Skeletal muscle tissue (tissue), 4 donors: ENCODE data around the gene RPGRIP1L. TPM values are rescaled to one million over a fixed set of nuclear protein-coding genes. Genes with fewer than 3 reads are reported as not detected.

ENCODE experiments used
- H3K27ac ChIP-seq: one replicate; pipeline ENCODE4 v1.7.0; 2013; ENCODE audit warnings: mild to moderate bottlenecking, low read depth, low read length, inconsistent platforms
- H3K27me3 ChIP-seq, 3 donors: one replicate each; pipeline ENCODE4 v1.7.0; 2013; ENCODE audit warnings: low read length in 3 of 3; ENCODE audit not compliant: control insufficient read depth in 3 of 3, insufficient read depth in 3 of 3
- H3K36me3 ChIP-seq, 3 donors: one replicate each; pipeline ENCODE4 v1.7.0; 2013; ENCODE audit warnings: low read length in 3 of 3; ENCODE audit not compliant: control insufficient read depth in 3 of 3, insufficient read depth in 3 of 3
- H3K4me1 ChIP-seq, 3 donors: one replicate each; pipeline ENCODE4 v1.7.0; 2013; ENCODE audit warnings: low read length in 3 of 3, mild to moderate bottlenecking in 3 of 3; ENCODE audit not compliant: control insufficient read depth in 3 of 3, insufficient read depth in 3 of 3
- H3K4me3 ChIP-seq, 3 donors: one replicate each; pipeline ENCODE4 v1.7.0; 2013; ENCODE audit warnings: low read length in 3 of 3
- H3K9ac ChIP-seq, 3 donors: one replicate each; pipeline ENCODE4 v1.7.0; 2013; ENCODE audit warnings: low read length in 3 of 3, mild to moderate bottlenecking in 3 of 3, moderate library complexity in 2 of 3, low read depth in 1 of 3
- H3K9me3 ChIP-seq, 3 donors: one replicate each; pipeline ENCODE4 v1.7.0; 2013; ENCODE audit warnings: low read length in 3 of 3; ENCODE audit not compliant: control insufficient read depth in 3 of 3
- total RNA-seq: library from RNA; depleted of rRNA; stranded (reverse); fragments of >200 nt; gene quantifications from one replicate; pipeline ENCODE4 v1.2.3, GENCODE V29; 2014
- donor health status: Osteomylitis.

Gene RPGRIP1L
- total RNA-seq, 1 donor from 2014 or later = 13.6 TPM

DNA sequence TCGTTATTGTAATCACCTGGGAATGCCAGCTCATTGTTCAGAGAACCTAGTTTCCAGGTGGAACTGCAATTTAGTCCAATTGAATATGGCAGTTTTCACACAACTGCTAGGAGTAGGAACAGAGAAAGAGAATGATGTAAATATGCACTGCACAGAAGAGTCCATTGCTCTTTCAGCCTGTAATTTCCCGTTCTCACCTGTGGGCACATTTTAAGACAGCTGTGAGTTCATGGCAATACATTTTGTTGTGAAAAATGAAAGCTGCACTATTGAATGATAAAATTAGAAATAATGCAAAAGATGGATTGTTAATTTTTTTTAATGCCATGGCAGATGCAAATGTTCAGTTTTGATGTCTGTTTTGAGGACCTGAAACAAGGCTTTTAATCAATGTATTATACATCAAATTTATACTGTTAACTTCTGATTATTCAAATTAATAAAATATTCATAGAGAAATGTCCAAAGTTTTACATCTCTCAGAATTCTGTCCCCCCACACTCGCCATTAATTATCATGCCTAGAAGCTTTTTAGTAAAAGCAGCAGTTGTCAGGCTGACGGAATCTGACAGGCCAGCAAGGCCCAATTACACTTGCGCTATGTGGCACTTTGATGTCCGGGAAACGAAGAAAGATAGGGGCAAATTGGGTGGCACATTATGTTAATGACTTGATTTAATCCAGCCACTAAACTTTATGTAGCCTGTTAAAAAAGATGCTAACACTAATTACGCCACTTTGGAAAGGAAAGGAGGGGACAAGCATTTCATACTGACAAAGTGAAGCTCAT lies 72.2 kb downstream of the RPGRIP1L start:
- H3K4me3 ChIP-seq = no peak overlapping the region
- H3K4me1 ChIP-seq = no peaks in the 10 kb centered on the region
- no peaks in the 10 kb centered on the region for H3K27me3 ChIP-seq
- no peak overlapping the region for H3K9ac ChIP-seq
- H3K9me3 ChIP-seq = no peaks in the 10 kb centered on the region
- H3K36me3 ChIP-seq = no peaks in the 10 kb centered on the region
- no peak overlapping the region for H3K27ac ChIP-seq

GRCh38 chr16:53629607-53630312 lies 73.9 kb downstream of the RPGRIP1L start:
- H3K9me3 ChIP-seq = no peaks in the 10 kb centered on the region
- no peak overlapping the region for H3K27ac ChIP-seq
- H3K27me3 ChIP-seq = no peaks in the 10 kb centered on the region
- H3K4me3 ChIP-seq = no peak overlapping the region
- no peak overlapping the region for H3K9ac ChIP-seq
- H3K4me1 ChIP-seq = no peaks in the 10 kb centered on the region
- no peaks in the 10 kb centered on the region for H3K36me3 ChIP-seq

DNA sequence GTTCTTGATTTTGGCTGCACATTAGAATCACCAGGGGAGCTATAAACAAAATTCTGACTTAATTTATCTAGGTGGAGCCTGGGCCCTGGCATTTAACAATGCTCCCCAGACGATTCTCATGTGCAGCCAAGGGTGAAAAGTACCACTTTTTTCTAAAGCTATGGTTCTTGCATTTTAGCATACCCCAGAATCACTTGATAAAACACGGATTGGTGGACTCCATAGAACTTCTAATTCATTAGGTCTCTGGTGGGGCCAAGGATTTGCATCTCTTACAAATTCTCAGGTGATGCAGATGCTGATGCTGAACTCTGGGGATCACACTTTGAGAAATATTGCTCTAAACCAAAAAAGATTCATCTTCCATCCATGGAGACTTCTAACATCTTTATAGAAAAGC lies 74.5 kb downstream of the RPGRIP1L start:
- H3K9ac ChIP-seq = no peak overlapping the region
- no peaks in the 10 kb centered on the region for H3K27me3 ChIP-seq
- H3K9me3 ChIP-seq = no peaks in the 10 kb centered on the region
- H3K4me1 ChIP-seq = no peaks in the 10 kb centered on the region
- no peak overlapping the region for H3K27ac ChIP-seq
- H3K36me3 ChIP-seq = no peaks in the 10 kb centered on the region
- H3K4me3 ChIP-seq = no peak overlapping the region

GRCh38 chr16:53626811-53627210 lies 76.8 kb downstream of the RPGRIP1L start:
- H3K9ac ChIP-seq = no peak overlapping the region
- no peaks in the 10 kb centered on the region for H3K36me3 ChIP-seq
- H3K4me1 ChIP-seq = no peaks in the 10 kb centered on the region
- no peak overlapping the region for H3K27ac ChIP-seq
- H3K9me3 ChIP-seq = no peaks in the 10 kb centered on the region
- no peaks in the 10 kb centered on the region for H3K27me3 ChIP-seq
- H3K4me3 ChIP-seq = no peak overlapping the region

- no peaks in the 10 kb centered on the region for H3K4me1 ChIP-seq
- no peak overlapping the region for H3K9ac ChIP-seq
- H3K36me3 ChIP-seq = no peaks in the 10 kb centered on the region
- no peaks in the 10 kb centered on the region for H3K9me3 ChIP-seq
- no peaks in the 10 kb centered on the region for H3K27me3 ChIP-seq
- H3K27ac ChIP-seq = no peak overlapping the region
- H3K4me3 ChIP-seq = no peak overlapping the region
Measured at GRCh38 chr16:53626161-53626560, 77.5 kb downstream of the RPGRIP1L start.

- Histone ChIP-seq H3K27me3 (no peaks in the 10 kb centered on the region), H3K4me1 (no peaks in the 10 kb centered on the region), H3K9ac (no peak overlapping the region), H3K27ac (no peak overlapping the region), H3K9me3 (no peaks in the 10 kb centered on the region), H3K4me3 (no peak overlapping the region), H3K36me3 (no peaks in the 10 kb centered on the region)
Measured at GRCh38 chr16:53625221-53625620, 78.4 kb downstream of the RPGRIP1L start.

DNA sequence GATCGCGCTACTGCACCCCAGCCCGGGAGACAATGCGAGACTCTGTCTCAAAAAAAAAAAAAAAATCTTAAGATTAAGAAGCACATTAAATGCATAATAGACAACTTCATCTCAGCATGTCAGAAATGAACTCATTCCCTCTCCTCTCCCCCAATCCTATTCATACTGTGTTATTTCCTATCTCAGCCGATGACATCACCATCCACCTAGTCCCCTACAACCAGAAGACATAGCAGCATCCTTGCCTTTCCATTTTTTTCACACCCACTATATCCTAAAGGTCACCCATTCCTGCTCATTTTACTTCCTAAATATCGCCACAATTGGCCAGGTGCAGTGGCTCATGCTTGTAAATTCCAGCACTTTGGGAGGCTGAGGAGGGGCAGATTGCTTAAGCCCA lies 81.3 kb downstream of the RPGRIP1L start:
- Histone ChIP-seq H3K9me3 (no peaks in the 10 kb centered on the region), H3K27me3 (no peaks in the 10 kb centered on the region), H3K27ac (no peak overlapping the region), H3K36me3 (no peaks in the 10 kb centered on the region), H3K4me3 (no peak overlapping the region), H3K4me1 (no peaks in the 10 kb centered on the region), H3K9ac (no peak overlapping the region)

GRCh38 chr16:53620476-53620875 lies 83.2 kb downstream of the RPGRIP1L start:
- Histone ChIP-seq H3K9me3 (no peaks in the 10 kb centered on the region), H3K27ac (no peak overlapping the region), H3K27me3 (no peaks in the 10 kb centered on the region), H3K36me3 (no peaks in the 10 kb centered on the region), H3K4me1 (no peaks in the 10 kb centered on the region), H3K4me3 (no peak overlapping the region), H3K9ac (no peak overlapping the region)

DNA sequence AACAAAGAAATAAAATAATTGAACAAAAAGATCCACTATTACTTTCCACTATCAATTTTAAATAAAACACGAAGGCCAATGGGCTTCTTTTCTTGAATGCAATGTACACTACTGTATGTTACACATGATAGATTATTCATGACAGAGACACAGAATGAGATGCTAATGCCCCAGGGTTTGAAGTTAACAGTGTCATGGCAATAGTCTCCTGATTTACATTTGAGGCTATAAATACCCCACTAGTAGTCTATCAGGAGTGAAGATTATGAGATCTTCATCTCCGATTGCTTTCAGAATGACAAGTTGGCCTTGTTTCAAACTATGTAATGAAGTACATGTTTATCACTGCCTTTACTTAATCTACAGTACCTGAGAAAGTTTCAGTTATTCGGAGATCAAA lies 84.4 kb downstream of the RPGRIP1L start:
- H3K4me3 ChIP-seq = no peak overlapping the region
- H3K9ac ChIP-seq = no peak overlapping the region
- H3K36me3 ChIP-seq = no peaks in the 10 kb centered on the region
- H3K27ac ChIP-seq = no peak overlapping the region
- H3K9me3 ChIP-seq = no peaks in the 10 kb centered on the region
- H3K4me1 ChIP-seq = no peaks in the 10 kb centered on the region
- H3K27me3 ChIP-seq = no peaks in the 10 kb centered on the region

DNA sequence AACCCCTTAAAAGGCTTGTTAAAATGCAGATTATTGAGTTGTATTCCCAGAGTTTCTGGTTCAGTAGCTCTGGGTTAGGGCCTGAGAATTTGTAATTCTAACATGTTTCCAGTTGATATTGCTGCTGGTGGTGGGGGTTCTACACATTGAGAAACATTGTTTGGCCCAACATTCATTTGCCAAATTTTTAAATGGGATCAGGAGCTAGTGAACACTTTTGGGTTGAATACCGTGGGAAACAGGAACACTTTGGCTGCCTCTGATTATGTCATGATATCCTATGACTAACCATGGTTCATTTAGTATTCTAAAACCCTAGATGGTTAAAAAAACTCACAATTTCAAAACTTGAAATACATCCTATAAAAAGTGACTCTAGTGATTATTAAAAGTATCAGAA lies 89.3 kb downstream of the RPGRIP1L start:
- H3K36me3 ChIP-seq = no peaks in the 10 kb centered on the region
- H3K9me3 ChIP-seq = no peaks in the 10 kb centered on the region
- no peaks in the 10 kb centered on the region for H3K27me3 ChIP-seq
- H3K4me1 ChIP-seq = no peaks in the 10 kb centered on the region
- no peak overlapping the region for H3K4me3 ChIP-seq
- no peak overlapping the region for H3K27ac ChIP-seq
- no peak overlapping the region for H3K9ac ChIP-seq
